GM19395 (cell line): Measurements from ENCODE around the gene SUV39H2.
A peak's percentile ranks its signal among the peaks of the same experiment; 100 is the strongest.
"Not testable (repeated sequence)": the region's sequence is repeated elsewhere in the genome, so short reads cannot be mapped to it uniquely, and the experiment has no call there.

ENCODE experiments used
- ATAC-seq: cut with Tn5 transposase; IDR thresholded peaks from one replicate; pipeline ENCODE4 v1.9.1; 2021; ENCODE audit warnings: mild to moderate bottlenecking, moderate library complexity; ENCODE audit not compliant: unreplicated experiment

The SUV39H2 gene, protein sequence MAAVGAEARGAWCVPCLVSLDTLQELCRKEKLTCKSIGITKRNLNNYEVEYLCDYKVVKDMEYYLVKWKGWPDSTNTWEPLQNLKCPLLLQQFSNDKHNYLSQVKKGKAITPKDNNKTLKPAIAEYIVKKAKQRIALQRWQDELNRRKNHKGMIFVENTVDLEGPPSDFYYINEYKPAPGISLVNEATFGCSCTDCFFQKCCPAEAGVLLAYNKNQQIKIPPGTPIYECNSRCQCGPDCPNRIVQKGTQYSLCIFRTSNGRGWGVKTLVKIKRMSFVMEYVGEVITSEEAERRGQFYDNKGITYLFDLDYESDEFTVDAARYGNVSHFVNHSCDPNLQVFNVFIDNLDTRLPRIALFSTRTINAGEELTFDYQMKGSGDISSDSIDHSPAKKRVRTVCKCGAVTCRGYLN

DNA sequence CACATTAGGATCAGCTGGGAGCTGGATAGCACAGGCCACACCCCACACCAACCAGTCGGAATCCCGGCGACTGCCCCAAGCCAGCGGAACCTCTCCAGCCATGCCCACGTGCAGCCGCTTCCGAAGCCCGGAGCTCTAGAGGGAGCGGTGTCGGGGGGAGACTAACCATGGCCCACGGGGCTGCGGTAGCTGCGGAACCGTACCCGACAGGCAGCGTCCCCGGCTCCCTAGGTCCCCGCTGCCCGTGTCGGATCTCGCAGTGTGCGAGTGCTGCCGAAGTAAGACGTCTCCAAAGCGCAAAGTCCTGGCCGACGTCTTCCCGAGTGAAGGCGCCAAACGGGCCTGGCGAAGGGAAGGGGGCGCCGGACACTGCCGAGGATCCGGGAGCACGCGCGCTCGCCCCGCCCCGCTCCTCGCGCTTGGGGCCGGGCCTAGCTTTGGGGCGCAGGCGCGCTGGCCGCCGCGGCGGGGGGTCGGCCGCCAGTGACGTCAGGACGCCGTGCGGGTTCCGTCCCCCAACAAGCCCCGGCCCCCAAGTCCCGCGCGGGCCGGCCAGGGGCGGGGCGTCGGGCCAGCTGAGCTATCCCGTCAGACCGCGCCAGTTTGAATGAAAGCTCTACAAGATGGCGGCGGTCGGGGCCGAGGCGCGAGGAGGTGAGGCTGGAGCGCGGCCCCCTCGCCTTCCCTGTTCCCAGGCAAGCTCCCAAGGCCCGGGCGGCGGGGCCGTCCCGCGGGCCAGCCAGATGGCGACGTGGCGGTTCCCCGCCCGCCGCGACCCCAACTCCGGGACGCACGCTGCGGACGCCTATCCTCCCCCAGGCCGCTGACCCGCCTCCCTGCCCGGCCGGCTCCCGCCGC, at the start of gene SUV39H2:
TSS of gene SUV39H2 (plus strand) at position 601 of the 858 bp plus-strand sequence. CDS start at position 624, 23 bp downstream.
- ATAC-seq, result peak; percentile 88

DNA sequence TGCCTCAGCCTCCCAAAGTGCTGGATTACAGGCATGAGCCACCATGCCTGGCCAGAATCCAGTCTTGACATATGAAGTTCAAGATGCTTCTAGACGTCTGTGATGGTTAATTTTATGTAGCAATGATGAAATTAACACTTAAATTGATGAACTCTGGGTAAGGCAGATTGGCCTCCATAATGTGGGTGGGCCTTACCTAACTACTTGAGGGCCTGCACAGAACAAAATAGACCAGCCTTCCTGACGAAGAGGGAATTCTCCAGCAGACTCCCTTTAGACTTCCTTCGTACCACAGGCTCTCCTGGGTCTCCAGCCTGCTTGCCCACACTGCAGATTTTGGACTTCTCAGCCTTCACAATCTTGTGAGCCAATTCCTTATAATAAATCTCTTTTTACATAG, 45.6 kb upstream of the SUV39H2 start:
- ATAC-seq, result no peak

DNA sequence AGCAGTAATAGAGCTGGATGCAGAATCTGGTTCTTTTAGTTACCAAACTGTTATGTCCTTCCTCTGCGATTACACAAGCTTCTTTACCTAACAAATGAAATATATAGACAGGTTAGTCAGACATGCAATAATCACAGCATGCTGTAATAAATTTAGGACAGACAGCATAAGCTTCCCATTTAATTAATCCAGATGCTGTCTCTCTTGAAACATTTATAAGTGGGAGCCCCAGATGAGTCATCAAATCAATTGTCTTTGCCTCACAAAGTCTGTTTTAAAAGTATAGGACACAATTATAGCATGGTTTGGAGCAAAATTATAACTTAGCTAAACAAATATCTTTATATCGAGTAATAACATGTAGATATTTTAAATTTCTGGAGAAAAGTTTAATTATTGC, 42.5 kb upstream of the SUV39H2 start:
- no peak for ATAC-seq

DNA sequence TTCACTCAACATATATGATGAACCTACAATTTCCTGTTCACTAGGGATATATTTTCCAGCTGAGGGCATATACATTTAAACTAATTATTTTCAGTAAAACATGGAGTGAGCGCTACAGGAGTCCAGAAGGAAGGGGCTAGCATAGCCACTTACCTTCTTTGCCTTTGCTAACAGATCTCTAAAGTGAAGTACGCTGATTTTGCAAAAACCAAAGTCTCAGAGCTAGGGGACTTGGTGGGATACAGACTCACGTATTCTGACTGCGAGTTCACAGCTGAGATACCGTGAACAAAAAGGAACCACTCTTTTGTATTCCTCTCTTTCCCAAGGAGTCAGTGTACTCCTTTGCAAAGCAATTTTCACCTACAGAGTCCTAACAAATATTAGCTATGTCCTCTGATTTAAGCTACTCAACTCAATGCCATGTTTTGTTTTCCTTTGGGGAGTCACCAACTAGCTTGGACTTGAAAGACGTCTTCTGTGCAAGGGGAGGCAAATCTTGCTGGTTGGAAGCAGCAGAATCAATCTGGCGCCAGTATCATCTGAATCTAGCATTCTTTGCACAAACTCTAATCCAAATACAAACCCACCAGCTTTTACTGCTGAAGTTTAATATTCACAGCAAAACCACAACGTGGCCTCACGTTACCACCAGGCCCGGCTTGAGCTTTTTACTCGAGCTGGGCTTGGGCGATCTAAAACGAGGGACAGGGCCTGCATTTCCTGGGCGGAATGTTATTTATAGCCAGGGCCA, 41.5 kb upstream of the SUV39H2 start:
- ATAC-seq, result no peak

DNA sequence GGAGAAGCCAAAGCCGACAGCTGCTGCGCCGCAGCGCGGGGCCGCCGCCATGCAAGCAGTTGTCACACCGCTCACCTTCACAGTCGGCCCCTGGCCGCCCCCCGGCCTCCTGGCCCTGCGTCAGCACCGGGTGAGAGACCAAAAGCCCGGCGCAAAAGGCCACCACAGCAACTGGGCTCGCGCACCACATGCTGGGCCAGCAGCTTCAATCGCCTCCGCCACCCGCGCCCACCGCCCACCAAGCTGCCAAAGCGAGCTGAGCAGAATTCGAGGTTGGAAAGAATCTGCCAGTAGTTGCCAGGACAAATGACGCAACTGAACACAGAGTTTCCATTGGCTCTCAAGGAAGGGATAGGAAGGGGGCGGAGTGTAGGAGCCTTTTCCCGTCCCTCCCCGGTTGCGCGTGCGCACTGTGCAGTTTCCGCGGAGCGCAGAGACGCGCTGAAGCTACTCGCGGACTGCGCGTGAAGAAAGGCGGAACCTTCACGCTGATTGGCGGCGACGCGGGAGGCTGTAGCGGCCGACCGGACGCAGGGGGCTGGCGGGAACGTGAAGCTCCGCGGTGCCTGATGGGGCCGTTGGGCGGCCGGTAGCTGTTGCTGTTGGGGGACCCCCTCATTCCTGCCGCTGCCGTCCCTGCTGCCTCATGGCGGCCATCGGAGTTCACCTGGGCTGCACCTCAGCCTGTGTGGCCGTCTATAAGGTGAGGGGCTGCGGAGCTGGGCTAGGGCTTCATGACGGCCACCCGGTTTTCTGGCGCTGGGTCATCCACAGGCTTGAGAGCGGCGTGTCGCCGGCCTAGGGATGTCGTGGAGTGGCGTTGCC, 40.7 kb upstream of the SUV39H2 start, which contains the start of the genes CDNF, HSPA14 and MSANTD7:
TSS of gene CDNF (minus strand) at position 281 of the 825 bp plus-strand sequence. CDS start at position 190, 91 bp downstream.
TSS of gene HSPA14 (plus strand) at position 550 of the 825 bp plus-strand sequence. CDS start at position 647, 97 bp downstream.
TSS of gene MSANTD7 (plus strand) at position 550 of the 825 bp plus-strand sequence. CDS start 3,979 bp downstream, outside the sequence.
- peak; percentile 91 for ATAC-seq

DNA sequence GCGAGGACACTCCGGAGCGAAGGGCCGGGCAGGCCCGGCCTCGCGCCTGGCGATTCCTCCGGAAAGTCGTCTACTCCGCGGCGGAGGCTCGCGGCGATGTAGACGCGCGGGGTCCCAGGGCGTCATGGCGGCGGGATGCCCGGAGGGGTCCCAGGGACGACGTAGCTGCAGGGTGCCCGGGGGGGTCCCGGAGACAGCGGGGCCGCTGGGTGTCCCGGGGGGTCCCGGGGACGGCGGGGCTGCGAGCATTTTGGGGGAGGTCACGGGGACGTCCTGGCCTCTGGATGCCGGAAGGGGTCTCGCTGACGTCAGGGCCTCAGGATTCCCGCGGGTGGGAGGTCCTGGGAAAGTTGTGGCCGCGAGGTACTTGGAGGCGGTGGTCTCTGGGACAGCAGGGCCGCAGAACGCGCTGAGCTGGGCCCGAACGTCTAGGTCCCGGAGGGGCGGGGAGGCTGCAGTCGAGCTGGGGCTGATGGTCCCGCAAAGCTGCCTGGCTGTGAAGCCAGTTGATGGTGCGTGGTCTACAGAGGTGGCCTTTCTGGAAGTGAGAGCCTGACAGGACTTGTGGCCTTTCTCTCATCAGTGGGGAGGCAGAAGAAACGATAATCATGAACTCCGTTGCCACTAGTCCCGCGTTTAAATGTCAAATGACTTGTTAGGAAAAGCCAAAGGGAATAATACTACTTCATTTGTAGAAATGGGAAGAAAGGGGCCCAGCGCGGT, 39.9 kb upstream of the SUV39H2 start:
- peak; percentile 8 for ATAC-seq

DNA sequence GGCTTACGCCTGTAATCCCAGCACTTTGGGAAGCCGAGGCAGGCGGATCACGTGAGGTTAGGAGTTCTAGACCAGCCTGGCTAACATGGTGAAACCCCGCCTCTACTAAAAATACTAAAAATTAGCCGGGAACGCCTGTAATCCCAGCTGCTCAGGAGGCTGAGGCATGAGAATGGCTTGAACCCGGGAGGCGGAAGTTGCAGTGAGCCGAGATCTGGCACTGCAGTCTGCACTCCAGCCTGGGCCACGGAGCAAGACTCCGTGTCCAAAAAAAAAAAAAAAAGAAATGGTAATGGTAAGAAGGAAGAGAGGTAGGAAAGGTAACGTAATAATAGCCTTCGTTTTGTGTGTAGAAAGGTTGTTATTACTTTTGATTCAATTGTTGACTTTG, 39.4 kb upstream of the SUV39H2 start:
- ATAC-seq, result no peak

DNA sequence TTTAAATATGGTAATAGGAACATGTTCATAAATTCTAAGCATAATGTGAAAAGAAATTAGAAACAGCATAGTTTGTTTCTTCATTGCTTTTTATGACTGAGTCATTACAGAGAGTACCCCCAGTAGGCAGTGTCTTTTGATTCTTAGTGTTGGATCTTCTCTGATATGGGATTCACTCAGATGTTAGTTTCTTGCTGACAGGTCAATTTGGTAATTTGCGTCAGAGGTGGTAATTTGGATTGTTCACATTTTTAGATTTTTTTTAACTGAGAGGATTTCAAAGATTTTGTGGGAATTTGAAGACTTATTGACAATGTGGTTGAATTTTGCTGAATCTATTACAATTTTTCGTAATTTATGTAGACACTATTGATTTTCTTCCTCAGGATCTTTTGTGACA, 38.5 kb upstream of the SUV39H2 start:
- no peak for ATAC-seq

DNA sequence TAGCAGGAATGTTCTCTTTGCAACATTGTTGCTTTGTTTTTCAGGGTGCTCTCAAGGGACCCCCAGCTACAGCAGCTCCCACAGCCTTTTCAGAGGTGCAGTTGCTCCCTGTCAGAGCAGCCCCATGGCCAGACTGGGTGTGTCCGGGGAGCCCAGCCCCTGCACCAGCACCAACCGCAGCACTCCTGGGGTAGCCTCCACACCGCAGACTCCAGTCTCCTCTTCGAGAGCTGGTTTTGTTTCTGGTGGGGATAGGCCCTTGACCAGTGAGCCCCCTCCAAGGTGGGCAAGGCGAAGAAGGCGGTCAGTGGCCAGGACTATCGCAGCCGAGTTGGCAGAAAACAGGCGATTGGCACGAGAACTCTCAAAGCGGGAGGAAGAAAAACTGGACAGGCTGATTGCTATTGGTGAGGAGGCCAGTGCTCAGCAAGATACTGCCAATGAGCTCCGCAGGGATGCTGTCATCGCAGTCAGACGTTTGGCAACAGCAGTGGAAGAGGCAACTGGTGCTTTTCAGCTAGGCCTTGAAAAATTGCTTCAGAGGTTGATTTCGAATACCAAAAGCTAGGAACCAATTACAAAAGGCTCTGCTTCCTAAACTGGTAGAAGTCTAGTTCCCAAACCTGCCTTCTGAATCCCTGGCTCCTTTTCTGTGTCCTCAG, 35.2 kb upstream of the SUV39H2 start:
- ATAC-seq, result no peak

DNA sequence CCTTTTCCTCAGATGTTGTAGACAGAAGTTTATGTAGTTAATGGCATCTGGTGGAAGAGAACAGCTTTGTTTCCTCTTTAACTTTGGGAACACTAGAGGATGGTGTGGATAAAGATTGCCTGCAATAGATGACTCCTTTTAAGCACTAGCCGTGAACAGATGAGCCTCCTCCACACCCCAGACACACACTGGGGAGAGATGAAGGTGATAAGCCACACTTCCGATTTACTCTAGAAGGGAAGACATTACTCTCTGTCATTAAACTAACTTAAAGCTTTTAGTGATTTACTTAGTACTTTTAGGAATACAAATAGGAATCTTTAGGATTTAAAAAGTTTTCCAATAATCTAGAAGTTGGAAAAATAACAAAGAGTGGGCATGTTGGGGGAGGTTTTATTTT, 33.7 kb upstream of the SUV39H2 start:
- ATAC-seq, result no peak

DNA sequence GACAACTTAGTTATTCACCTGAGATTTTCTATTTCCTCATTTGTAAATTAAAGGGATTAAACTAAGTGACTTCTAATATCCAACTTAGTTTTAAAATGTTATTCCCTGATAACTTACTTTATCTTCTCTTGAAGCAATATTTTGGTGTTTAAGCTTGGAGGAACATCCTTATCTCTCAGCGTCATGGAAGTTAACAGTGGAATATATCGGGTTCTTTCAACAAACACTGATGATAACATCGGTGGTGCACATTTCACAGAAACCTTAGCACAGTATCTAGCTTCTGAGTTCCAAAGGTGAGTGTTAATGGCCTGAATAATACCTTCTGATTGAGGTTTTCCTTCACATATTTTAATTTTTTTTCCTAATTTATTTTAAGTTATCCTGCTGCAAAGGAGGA, 26.4 kb upstream of the SUV39H2 start:
- no peak for ATAC-seq

DNA sequence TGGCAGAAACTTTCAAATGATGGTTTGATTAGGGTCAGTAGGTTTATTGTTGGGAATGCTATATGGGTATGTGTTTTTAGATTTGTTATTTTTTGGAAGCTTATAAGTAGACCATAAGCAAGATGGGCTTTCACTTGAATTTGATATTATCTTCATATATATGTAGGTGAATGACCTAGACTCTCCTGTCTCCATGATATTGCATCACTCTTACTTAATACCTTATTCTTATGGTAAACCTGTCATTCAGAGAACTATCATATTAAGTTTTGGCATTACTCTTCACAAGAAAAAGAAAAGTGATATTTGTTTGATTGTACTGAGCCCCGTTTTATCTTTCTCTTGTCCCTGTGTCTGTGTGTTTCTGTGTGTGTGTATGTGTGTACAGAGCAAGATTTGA, 23.2 kb upstream of the SUV39H2 start:
- no peak for ATAC-seq

DNA sequence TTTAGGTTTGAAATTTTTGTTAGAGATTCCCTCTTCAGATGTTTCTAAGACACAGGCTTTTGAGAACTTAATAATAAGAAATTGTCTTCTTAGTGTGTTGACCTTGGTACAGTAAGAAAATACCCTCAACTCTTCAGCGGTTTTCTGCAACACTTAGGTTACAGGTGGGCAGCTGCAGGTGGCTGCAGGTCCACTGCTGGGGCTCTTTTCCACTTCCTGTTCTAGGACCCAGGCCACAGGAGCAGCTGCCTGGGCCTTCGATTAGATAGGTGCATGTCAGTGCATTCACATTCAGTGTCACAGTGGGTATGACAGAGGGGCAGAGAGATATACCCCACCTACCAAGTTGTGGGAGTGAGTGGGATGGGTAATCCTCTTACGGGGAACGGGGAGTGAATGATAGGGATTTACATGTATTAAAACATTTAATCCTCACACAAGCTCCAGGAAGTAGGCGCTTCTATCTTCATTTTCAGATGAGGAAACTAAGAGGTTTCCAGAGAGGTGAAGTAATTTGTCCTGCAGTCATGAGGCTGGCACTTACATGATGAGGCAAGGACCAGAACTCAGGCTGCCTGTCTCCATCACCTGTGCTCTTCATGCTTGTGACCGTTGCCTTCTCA, 20.2 kb upstream of the SUV39H2 start:
- no peak for ATAC-seq

DNA sequence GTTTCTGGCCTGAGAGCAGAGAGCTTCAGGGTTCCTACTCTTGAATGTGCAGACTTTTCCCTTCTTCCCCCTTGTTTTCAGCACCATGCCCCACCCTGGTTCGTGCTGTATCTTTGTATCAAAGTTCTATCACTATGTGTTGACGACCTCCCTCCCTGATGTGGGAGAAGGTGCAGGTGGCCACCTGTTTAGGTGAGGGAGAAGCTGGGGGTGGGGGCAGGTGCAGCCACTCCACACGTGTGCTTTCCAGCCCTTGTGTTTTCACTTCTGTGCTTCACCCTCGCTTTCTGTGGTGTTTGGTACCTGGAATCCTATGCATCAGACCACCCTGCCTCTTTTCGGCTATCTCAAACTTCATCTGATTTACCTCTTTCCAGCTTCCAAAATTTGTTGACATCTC, 19.6 kb upstream of the SUV39H2 start:
- no peak for ATAC-seq

DNA sequence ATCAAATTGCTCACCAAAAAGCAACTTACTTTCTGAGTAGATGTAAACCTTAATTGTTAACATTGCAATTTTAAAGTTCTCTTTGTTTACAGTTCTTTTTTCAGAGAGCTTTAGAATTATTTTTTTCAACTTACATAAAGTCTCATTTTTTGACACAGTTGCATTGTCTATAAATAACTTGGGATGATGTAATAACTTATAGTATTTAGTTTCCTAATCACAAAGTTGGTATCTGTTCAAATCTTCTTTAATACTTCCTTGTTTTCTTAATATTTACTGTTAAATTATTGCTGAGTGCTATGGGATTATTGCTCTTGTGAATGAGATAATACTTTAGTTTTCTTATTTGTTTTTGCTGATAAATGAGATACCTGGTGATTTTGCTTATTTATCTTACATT, 18.9 kb upstream of the SUV39H2 start:
- ATAC-seq, result no peak

DNA sequence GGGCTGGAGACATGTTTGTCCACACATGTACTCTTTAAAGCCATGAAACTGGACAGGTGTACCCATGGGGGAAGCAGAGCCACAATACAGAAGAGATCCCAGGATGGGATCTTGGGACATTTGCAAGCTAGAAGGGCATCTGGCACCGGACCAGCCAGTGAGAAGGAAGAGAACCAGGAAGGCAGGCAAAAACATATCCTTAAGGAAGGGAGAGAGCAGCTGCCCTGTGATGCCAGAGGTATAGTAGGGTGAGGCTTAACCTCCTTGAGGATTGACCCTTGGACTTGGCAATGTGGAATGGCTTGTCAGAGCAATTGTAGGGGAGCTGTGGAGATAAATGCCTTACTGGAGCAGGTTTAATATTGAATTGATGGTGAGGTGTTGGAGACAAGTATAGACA, 17.9 kb upstream of the SUV39H2 start:
- no peak for ATAC-seq

DNA sequence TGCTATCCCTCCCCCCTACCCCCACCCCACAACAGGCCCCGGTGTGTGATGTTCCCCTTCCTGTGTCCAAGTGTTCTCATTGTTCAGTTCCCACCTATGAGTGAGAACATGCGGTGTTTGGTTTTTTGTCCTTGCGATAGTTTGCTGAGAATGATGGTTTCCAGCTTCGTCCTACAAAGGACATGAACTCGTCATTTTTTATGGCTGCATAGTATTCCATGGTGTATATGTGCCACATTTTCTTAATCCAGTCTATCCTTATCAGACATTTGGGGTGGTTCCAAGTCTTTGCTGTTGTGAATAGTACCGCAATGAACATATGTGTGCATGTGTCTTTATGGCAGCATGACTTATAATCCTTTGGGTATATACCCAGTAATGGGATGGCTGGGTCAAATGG, 14.2 kb upstream of the SUV39H2 start:
- not testable (repeated sequence) for ATAC-seq

DNA sequence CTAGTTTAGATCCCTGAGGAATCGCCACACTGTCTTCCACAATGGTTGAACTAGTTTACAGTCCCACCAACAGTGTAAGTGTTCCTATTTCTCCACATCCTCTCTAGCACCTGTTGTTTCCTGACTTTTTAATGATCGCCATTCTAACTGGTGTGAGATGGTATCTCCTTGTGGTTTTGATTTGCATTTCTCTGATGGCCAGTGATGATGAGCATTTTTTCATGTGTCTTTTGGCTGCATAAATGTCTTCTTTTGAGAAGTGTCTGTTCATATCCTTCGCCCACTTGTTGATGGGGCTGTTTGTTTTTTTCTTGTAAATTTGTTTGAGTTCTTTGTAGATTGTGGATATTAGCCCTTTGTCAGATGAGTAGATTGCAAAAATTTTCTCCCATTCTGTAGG, 13.8 kb upstream of the SUV39H2 start:
- not testable (repeated sequence) for ATAC-seq
